SK-N-SH (cell line): ENCODE measurements around the gene BTBD2.

Experiments
- CHD2 ChIP-seq: fragments of 150-350 bp; IDR thresholded peaks from 2 replicates; pipeline ENCODE4 v1.6.1; 2018; ENCODE audit warnings: low read length; ENCODE audit not compliant: partially characterized antibody
- CTCF ChIP-seq: fragments of 200-600 bp; sonication (generic); IDR thresholded peaks from 2 replicates; pipeline ENCODE4 v1.6.1; 2017; ENCODE audit warnings: antibody characterized with exemption, mild to moderate bottlenecking, moderate library complexity
- EP300 ChIP-seq, 2 experiments: IDR thresholded peaks; 2 replicates each; pipeline versions ENCODE4 v1.4.0 to v1.6.1; 2012; ENCODE audit warnings: borderline replicate concordance in 1 of 2, low read depth in 1 of 2, low read length in 1 of 2
- FOXM1 ChIP-seq: IDR thresholded peaks from 2 replicates; pipeline ENCODE4 v1.4.0; 2012; ENCODE audit warnings: low read depth, mild to moderate bottlenecking
- MXI1 ChIP-seq: IDR thresholded peaks from 2 replicates; pipeline ENCODE4 v1.6.1; 2012; ENCODE audit warnings: mild to moderate bottlenecking, low read depth, low read length, improper control_type of control experiment
- POLR2AphosphoS5 ChIP-seq: IDR thresholded peaks from 2 replicates; pipeline ENCODE4 v1.6.1; 2012; ENCODE audit warnings: low read depth, low read length
- RFX5 ChIP-seq: IDR thresholded peaks from 2 replicates; pipeline ENCODE4 v1.6.1; 2012; ENCODE audit warnings: mild to moderate bottlenecking, improper control_type of control experiment, low read length
- SIN3A ChIP-seq: IDR thresholded peaks from 2 replicates; pipeline ENCODE4 v1.6.1; 2012; ENCODE audit warnings: low read depth, mild to moderate bottlenecking, low read length, moderate library complexity, borderline replicate concordance
- USF2 ChIP-seq: fragments of 150-350 bp; IDR thresholded peaks from 2 replicates; pipeline ENCODE4 v1.6.1; 2017; ENCODE audit warnings: antibody characterized with exemption, low read length, low read depth, borderline replicate concordance
- YY1 ChIP-seq: IDR thresholded peaks from 2 replicates; pipeline ENCODE4 v1.4.0; 2012; ENCODE audit warnings: low read depth, mild to moderate bottlenecking

- TF ChIP-seq POLR2AphosphoS5 (no peak), YY1 (no peak), CTCF (no peak), MXI1 (no peak), CHD2 (no peak), USF2 (no peak), EP300 (IDR thresholded peaks at IDR 0.05; ENCODE audit: borderline replicate concordance in 1 of 2, low read depth in 1 of 2, low read length in 1 of 2) (no peak), RFX5 (no peak), SIN3A (no peak), FOXM1 (no peak)
Observed at GRCh38 chr19:2037651-2038255, 22.2 kb upstream of the BTBD2 start.
